Fibroblast of the conjunctiva (primary cell): ENCODE measurements around the gene OTOS.

Source experiments
- DNase-seq: peaks from one replicate; pipeline ENCODE4 v3.0.0-alpha.2; 2010; ENCODE audit warnings: low read depth

The OTOS gene

DNA sequence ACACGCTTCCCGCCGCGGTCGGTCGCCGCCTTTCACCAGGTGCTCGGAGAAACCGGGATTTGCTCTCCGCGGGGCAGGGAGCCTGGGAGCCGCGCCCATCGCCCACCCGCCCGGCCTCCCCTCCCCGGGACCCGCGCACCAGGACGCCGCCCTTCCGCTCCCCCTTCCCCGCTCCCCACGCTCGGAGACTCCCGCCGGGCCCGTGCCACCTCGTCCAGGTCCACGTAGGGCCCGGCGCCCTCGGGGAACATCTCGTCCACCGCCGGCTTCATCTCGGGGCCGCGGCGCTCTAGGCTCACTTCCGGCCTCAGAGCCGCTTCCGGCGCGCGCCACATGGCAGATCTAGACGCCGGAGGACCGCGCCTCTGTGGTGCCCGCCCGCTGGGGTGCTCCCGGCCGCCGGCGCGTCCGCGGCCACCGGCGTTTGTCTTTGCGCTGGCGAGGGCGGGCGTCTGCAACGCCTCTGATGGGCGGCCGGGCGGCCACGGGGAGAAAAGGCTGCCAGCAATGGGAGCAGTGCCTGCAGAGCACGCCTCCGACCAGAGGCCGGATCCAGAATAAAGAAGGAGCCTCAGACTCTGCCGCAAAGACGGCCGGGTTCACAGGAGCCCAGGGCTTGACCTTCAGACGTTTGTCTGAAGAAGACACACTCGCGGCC lies 4.3 kb downstream of the OTOS start, which contains the start of gene COPS9:
COPS9 (minus strand) TSS at position 293 of the 658 bp plus-strand sequence; CDS start at position 272, 21 bp downstream.
- DNase-seq, result peak; percentile 64

DNA sequence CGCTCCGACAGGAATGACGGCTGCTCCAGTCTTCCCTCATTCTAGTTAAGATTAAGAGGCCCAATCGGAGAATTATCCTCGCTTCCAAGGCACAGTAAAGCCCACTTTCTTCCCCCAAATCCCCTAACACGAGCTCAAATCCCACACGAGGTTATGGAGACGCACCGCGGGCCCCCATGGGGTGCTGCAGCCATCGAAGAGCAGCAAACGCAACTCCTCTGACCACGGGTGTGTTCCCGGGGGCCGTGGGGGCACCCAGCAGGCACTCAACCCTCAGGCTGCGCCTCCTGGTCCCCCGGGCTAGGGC lies 4.8 kb downstream of the OTOS start:
- DNase-seq, result no peak

DNA sequence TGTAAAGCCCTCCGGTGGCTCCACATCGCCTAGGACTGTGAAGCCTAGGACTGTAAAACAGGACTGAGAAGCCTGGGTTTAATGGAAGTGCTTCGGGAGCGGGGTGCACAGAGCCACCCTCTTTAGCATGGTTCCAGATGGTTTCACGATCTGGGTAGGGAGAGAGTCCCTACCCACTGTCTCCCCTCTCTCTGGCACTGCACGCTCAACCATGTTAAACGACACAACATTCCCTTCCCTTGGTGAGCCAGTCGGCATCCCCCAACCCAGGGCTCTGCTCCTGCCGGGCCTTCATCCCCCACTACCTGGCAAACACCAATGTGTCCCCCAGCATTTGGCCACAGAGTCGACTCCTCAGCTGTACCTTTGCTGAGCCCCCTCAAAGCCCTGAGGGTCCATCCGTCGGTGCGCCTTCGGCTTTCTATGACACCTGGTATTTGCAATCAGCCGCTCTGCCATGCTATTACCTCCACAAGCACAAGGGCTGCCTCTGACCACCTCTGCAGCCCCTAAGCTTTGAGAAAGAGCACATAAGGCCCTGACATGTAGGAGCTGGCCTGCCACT lies 5.4 kb downstream of the OTOS start:
- DNase-seq, result no peak

DNA sequence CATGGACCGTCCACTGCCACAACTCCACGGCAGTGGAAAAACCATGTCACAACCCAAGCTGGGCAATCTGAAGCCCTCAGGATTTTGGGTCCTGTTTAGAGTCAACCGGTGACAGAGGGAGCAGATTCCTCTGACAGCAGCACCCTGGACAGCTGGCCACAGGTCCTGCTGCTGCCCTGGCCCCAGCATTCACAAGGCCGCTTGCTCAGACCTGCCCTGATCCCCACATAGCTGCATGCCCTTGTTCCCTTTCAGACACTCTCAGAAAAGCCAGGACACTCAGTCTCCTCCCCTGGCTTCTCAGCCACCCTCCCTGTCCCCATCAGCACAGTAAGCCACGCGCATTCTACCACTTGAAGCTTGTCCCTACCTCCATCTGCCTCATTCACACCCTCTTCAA lies 6.0 kb downstream of the OTOS start:
- DNase-seq, result no peak

DNA sequence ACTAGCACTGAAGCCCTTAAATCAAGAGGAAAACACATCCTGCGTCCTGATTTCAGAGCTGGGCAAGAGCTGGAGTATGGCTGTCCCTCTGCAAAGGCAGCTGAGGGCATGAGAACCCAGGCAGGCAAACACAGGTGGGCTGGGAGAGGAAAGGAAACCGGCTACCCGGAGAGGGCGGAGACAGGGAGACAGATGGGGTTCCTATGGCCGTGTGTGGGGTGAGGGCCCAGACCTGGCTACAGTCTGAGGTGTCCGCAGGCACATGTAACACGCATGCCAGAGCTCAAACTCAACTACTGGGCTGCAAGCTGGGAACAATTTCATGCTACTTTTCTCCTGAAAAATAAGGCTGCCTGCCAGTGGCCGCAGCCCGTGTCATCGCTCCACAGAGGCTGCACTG lies 7.1 kb downstream of the OTOS start:
- no peak for DNase-seq

- no peak for DNase-seq
Observed at GRCh38 chr2:240132651-240132980, 7.8 kb downstream of the OTOS start.

DNA sequence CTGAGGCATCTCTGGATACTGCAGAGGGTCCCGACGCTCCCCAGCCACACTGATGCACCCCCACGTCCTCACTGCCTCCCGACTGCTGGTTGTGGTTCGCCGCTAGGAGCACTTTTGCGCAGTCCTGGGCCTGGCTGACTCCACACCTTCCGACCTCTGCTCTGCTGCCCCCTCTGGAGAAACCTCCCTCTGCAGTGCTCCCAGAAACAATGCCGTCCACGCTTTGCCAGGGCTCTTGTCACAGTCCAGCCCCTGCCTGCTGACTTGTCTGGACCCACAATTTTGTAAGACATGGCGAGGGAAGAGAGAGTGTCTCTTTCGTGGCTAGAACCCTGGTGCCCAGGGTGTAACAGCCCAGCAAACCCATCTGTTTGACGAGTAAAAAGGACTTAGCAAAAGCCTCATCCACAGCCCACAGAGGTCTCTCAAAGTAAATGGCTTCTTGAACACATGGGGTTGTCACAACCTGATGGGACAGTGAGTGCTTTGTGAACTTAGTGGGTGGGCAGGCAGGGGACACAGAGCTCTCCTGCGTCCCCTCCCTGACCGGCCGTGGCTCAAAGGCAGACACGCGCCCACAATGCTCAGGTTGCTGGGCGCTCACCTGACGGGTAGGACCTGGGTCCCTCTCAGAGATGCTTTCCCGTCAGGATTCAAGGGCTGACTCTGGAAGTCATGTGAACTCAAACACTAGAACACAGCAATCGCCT lies 8.4 kb downstream of the OTOS start:
- DNase-seq, result no peak

DNA sequence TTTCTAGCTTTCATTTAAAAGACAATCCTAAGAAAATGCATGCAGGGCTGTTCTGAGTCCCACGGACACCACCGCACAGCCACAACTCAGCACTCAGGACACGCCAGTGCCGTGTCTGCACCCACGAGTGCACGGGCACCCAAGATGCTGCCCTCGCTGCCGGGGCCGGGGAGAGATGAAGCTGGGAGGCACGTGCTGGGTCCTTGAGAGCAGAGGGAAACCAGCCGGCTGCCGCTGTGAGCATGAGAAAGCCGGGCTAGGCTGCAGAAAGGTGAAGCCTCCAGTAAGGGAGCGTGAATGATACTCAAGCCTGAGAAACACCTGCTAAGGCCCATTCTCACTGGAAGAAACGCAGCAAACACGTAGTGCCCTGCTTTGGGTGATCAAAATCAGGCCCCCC lies 9.2 kb downstream of the OTOS start:
- DNase-seq, result no peak

GRCh38 chr2:240130393-240131195 lies 9.9 kb downstream of the OTOS start:
- no peak for DNase-seq

DNA sequence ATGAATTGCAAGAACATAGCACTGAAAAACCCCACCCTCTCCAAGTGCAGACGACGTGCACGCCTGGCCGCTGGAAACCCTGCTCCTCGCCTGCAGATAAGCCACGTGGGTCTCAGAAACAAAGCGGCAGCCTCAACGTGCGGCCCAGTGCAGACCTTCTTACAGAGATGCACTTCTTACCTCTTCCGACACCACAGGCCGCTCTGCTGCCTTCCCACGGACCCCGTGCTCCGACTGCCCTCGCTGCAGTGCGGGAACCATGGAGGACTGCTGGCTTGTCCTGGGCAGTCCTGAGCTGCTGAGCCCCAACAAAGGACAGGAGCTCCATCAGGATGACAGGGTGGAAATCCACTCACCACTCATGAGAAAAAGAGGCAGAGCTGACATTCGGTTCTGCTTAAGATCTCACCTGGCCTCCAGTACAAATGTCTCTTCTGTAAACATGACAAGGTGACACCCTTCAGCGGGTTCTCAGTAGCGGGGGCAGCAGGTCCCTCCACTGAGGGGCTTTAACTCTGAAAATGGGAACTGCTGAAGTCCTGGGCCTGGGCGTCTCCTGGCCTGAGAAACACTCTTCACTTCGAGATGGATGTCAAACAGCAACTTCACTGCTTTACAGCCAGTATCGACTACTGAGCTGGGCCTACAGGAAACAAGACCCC lies 10.6 kb downstream of the OTOS start:
- DNase-seq, result no peak

DNA sequence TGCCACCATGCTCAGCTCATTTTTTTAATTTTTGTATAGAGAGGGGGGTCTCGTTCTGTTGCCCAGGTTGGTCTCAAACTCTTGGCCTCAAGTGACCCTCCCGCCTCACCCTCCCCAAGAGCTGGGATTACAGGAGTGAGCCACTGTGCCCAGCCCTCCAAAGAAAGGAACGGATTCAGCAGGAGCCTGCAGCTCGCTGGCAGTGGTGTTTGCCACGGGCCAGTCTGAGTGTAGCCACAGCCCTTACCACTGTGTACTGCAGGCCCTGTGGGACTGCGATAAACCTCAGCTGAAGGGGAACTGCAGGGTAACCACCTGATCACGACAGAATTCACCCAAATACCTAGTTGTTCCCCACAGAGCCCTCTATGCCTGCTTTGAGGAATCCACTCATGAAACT lies 11.1 kb downstream of the OTOS start:
- DNase-seq, result no peak

- no peak for DNase-seq
Observed at GRCh38 chr2:240128608-240129145, 11.8 kb downstream of the OTOS start.

- no peak for DNase-seq
Observed at GRCh38 chr2:240127911-240128607, 12.4 kb downstream of the OTOS start.

- DNase-seq, result no peak
Observed at GRCh38 chr2:240127191-240127750, 13.2 kb downstream of the OTOS start.

GRCh38 chr2:240126731-240127130 lies 13.7 kb downstream of the OTOS start:
- no peak for DNase-seq

DNA sequence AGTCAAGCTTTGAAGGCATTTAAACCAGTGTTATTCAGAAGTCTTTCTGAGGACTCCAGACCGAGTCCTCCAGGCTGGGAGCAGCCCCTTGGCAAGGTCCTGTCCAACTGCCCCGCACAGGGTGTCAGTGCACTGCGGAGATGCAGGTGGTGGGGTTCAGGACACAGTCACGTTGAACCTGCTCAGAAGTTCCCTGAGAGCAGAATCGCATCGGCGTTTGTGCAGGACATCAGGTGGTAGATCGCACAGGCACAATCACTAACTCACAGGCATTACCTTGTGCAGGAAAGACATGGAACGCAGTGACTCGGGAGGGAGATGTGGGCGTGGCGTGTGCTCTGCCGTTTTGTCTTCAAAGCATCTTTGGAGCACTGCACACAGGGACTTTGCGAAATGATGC lies 14.7 kb downstream of the OTOS start:
- no peak for DNase-seq

- no peak for DNase-seq
Observed at GRCh38 chr2:240124651-240125030, 15.8 kb downstream of the OTOS start.

DNA sequence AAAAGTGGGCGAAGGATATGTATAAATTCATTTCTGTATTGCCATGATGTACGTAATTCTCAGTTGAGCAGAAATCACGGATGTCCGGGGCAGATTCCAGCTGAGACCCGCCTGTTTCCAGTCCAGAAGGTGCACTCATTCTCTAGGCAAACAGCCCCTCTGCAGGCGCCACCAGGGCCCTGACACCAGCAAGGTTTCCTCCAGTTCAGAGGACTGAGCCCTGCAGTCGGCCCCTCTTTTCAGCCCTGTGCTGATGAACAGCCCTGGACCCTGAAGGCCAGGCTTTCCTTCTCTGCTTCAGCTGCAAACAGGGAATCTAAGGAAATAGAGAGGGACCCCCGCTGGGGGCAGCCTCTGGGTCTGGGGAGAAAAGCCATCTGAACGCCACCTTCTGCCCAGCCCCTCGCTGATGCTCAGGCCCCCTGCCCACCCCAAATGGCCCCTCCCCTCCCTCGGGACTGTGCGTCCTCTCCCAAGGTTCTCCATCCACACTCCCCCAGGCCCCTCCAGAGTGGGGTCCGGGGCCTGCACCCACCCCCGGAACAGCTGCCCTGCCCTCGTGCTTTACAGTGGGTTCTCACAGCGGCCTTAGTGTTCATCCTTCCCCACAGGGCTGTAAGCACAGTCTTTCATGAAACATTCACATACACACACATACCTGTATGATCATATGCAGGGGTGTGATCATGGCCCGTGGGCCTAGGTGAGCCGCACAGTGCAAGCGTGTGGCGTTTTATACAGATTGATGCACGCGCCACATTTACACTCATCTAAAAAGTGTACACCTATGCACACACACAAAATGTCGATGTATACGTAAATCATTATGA lies 16.4 kb downstream of the OTOS start:
- no peak for DNase-seq

DNA sequence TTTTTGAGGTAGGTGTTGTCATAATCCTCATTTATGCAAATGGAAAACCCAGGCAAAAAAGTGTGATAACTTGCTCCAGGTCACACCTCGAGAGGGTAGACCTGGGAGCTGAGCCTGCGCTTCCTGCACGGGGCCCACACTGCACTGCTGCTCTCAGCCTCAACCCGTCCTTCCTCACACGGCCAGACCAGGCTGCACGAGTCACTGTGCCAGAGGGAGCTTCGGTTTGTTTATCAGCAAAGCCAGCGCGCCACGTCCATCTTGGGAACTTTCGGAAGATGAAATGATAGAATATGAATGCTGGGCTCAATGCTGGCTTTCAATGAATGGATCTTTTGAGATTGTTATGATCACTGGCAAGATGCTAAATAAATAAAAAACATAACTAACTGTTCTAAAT lies 18.8 kb downstream of the OTOS start:
- DNase-seq, result no peak

DNA sequence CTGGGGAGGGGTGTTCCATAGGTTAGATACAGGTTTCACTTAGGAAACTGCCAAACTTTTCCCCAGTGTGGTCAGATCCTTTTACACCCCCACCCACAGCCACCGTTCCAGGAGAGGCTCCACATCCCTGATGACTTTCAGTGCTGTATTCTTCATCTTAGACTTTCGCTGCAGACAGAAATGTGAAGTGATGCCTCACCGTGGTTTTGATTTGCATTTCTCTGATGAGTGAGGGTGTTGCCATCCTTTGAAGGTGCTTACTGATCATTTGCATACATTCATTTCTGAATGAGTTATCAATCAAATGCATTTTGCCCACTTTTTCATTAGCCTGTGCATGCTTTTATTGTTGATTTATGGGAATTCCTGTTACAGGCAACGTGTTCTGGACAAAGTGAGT lies 19.3 kb downstream of the OTOS start:
- no peak for DNase-seq
